ENCODE measurements around the gene PDE4D.

DNA sequence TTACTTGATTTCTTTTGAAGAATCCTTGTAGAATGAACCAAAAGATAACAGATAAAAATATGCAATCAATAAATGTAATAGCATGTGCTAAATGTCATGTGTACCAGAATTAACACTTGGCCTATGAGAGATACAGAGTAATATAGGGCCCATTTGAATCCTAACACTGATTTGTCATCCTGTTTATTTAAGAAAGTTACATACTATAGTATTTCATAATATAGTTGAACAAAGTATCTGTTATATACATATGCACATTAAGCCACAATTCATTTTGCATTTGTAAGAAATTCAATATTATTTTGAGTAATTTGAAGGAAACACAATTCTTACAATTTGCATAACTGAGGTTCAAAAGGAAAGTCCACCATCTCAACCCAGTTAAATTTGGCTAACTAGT lies 389.5 kb downstream of the PDE4D start:
- TF ChIP-seq MYC (IDR thresholded peaks at IDR 0.05; ENCODE audit: low read depth, low read length) (no peak), POLR2AphosphoS5 (IDR thresholded peaks at IDR 0.05; ENCODE audit: insufficient read depth, low read depth, low read length) (no peak)
- TF ChIP-seq, protein P1, sequence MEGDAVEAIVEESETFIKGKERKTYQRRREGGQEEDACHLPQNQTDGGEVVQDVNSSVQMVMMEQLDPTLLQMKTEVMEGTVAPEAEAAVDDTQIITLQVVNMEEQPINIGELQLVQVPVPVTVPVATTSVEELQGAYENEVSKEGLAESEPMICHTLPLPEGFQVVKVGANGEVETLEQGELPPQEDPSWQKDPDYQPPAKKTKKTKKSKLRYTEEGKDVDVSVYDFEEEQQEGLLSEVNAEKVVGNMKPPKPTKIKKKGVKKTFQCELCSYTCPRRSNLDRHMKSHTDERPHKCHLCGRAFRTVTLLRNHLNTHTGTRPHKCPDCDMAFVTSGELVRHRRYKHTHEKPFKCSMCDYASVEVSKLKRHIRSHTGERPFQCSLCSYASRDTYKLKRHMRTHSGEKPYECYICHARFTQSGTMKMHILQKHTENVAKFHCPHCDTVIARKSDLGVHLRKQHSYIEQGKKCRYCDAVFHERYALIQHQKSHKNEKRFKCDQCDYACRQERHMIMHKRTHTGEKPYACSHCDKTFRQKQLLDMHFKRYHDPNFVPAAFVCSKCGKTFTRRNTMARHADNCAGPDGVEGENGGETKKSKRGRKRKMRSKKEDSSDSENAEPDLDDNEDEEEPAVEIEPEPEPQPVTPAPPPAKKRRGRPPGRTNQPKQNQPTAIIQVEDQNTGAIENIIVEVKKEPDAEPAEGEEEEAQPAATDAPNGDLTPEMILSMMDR (IDR thresholded peaks at IDR 0.05; ENCODE audit: extremely low read depth in 1 of 2, insufficient read depth in 1 of 2, low read depth in 1 of 2, low read length in 2 of 2) = no peak
- TF ChIP-seq, protein P2, sequence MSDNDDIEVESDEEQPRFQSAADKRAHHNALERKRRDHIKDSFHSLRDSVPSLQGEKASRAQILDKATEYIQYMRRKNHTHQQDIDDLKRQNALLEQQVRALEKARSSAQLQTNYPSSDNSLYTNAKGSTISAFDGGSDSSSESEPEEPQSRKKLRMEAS (IDR thresholded peaks at IDR 0.05; ENCODE audit: insufficient read depth, insufficient read length) = no peak

All from endothelial cell of umbilical vein (primary cell).